DMS 273 treated with DMSO at 0.1 percent for 48 hours (cell line): Measurements from ENCODE around the gene LIME1.
"Not testable (repeated sequence)": the region's sequence is repeated elsewhere in the genome, so short reads cannot be mapped to it uniquely, and the experiment has no call there.

Experiments
- DNase-seq: peaks from one replicate; lab custom pipeline; 2025; lab: John Stamatoyannopoulos, UW

The LIME1 gene

DNA sequence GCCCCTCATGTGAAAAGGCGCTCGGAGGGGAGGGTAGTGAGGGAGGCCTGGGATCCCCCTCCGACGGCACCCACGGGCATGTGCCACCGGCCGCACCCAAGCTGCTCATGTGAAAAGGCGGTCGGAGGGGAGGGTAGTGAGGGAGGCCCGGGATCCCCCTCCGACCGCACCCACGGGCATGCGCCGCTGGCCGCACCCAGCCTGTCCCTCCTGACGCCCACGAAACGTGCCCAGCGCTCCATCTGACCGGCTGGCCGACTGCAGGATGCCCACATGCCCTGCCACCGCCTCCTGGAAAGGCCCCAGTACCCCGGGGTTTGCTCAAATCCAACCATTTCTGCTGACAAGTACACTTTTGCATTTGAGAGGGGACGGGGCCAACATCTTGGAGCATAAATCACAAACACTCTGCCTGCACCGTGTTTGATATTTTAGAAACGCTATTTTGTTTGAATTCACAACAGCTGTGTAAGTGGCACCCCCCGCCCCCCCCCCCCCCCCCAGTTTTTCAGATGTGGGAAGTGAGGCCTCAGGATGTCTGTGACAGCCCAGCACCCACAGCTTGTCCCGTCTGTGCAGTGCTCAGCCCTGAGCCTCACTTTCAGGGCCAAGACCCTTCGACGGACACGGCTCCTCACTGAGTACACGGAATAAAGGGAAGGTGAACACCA is 37.2 kb downstream of the LIME1 start:
- DNase-seq: no peak

DNA sequence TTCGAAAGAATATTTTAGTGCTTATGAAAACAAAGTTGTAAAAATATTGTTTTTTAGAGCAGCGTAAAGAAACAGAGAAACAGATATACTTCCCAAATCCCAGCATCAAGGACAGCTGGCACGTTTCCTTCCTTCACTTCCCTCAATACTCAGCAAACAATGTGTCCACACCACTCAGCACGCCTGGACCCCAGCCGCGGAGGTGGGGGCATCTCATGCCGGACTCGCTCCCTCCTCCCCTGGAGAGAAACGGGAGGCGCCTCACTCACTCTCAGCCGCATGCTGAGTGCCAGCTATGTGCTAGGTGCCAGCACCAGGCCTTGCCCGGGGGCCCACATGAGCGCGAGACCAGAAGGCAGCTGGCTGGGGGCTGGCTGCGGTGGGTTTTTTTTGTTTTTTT is 37.8 kb downstream of the LIME1 start:
- no peak for DNase-seq

GRCh38 chr20:63775096-63775978 is 38.9 kb downstream of the LIME1 start:
- no peak for DNase-seq

- not testable (repeated sequence) for DNase-seq
Measured at GRCh38 chr20:63776875-63777274, 40.4 kb downstream of the LIME1 start.

- DNase-seq: no peak
Measured at GRCh38 chr20:63777614-63778013, 41.1 kb downstream of the LIME1 start.

DNA sequence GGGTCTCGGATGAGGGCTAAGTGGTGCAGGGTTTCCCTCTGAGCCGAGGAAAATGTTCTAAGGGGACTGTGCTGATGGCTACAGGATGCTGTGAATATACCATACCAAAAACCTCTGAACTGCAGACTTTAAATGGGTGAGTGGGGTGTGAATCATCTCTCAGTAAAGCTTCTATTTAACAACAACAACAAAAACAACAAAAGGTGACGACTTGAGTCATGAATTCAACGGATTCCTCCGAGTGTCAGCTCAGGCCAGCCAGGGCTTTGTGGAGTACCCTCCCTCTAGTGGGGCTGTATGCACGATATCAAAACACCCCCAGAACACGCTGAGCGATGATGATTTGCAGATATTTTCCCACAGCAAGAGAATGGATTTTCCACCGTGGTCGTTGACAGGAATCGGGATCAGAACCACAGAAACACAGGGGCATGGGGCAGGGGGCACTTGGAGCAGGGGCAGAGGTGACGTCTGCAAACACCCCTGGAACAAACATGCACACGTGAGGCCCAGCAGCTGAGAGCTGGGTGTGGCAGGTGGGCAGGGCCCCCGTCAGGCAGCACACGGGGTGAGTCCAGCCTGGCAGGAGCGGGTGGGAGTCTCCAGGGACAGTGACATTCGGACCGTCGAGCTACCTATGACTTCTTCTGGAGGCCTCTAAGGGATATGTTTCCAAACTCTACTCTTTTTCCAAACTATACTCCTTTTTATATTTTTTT is 41.7 kb downstream of the LIME1 start:
- no peak for DNase-seq

GRCh38 chr20:63778857-63779256 is 42.4 kb downstream of the LIME1 start:
- DNase-seq: no peak

DNA sequence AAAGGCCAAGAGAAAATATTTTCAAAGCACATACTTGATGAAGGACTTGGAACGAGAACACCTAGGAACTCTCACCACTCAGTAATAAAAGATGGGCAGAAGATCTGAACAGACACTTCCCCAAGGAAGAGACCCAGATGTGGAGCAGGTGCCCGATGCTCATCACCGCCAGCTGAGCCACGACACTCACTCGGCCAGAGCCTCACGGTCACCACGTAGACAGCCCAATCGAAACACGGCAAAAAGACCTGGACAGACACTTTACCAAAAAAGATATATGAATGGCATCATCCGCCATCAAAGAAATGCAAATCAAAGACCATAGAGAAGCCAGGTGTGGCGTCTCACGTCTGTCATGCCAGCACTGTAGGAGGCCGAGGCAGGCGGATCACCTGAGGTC is 44.7 kb downstream of the LIME1 start:
- no peak for DNase-seq

GRCh38 chr20:63782051-63782471 is 45.6 kb downstream of the LIME1 start:
- DNase-seq: no peak

DNA sequence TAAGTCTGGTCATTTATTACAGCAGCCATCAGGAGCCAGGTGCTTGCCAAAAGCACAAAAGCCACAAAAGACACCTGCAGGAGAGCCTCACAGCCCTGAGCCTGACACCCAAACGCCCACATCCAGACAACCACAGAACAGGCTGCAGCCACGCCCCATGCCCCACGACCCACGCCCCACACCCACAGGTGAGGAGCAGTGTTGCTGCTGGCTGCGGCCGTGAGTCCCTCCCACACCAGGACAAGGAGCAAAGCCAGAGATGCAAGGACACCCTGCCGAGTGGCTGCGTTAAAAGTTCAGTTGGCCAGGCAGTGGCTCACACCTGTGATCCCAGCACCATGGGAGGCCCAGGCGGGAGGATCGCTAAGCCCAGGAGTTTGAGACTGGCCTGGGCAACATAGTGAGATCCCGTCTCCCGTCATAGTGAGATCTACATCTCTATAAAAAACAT is 46.1 kb downstream of the LIME1 start:
- no peak for DNase-seq

DNA sequence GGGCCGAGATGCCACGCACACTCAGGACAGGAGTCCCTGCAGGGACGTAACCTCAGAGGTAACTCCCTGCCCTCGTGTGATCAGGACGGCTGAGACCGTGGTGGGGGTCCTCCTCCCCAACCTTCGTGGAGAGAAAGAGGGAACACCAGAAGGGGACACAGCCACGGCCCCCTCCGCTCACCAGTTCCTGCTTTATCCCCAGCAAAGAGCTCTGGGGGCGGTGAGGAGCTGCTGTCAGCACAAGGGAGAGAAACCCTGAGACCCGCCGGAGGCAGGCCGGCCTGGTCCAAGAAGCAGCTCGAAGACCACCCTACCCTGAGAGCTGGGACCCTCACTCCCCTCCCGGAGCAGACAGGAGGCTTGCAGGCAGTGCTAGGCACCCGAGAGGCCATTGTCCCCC is 47.5 kb downstream of the LIME1 start:
- no peak for DNase-seq

GRCh38 chr20:63785691-63786131 is 49.2 kb downstream of the LIME1 start:
- DNase-seq: no peak

DNA sequence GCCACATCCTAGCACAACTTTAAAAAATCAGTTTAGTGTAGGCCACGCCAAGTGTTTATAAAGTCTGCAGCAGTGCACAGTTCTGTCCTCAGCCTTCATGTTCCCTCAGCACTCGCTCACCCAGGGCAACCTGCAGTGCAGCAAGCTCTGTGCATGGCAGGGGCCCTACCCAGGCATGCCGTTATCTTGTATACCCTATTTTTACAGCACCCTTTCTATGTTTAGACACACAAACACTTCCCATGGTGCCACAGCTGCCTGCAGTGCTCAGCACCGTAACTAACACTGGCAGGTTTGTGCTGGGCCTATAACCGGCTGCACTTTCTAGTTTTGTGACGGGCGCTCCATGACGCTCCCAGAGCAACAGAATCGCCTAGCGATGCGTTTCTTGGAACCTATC is 50.8 kb downstream of the LIME1 start:
- no peak for DNase-seq

GRCh38 chr20:63787749-63788148 is 51.3 kb downstream of the LIME1 start:
- DNase-seq: no peak
